ENCODE results near the gene C15orf40. TPM values are rescaled to one million over a fixed set of nuclear protein-coding genes. Genes with fewer than 3 reads are reported as not detected.

The C15orf40 gene
- total RNA-seq, 2 experiments from 2014 or later, result 21.5 to 24.5 TPM

DNA sequence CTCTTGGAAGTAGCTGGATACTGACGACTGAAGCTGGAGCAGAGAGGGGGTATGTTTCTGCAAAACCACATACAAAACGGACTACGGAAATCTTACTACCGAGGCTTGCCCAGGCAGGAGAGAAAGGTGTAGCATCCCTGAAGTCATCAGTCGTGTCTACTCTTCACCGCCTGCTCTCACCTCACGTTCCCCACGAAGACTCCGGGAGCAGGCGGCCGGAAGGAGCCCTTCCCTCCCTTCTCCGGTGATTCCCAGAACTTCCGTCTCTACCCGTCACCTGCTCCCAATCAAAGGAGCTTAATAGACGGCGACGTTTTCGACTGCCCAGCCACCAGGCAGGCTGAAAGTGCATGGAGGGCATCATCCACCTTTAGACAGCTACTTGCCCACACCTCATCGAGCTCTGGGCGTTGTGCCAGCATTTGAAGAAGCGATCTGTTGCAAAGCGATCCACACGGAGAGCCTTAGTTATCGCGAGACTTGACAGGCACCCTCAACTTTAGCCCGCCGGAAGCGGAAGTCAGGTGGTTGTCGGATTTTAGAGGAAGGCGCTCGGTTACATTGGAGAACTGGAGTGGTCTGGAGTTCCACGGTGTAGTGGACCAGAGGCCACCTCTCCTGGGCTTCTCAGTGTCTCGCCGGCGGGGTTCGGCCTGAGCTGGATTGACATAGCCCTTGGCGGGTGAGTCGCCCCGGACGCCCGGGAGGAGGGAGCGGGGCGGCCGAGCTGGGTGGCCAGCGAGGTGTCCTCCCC, 25.6 kb downstream of the C15orf40 start, which contains the start of gene RAMAC:
RAMAC (plus strand) TSS at position 523 of the 754 bp plus-strand sequence. CDS start 2,809 bp downstream, outside the sequence.
- Mint-ChIP-seq H3K27me3 (no peaks in the 10 kb centered on the region), H3K4me3 (peak within 1 kb of the TSS; percentile 98), H3K4me1 (peaks cover 29% of the 10 kb centered on the region), H3K9me3 (no peaks in the 10 kb centered on the region), H3K27ac (peak within 1 kb of the TSS; percentile 96), H3K36me3 (ENCODE audit: low read depth) (peaks cover 24% of the 10 kb centered on the region)
- peak; percentile 95 for DNase-seq
- CTCF ChIA-PET, result interaction anchor here (0.7 to 3.5 kb wide), 7 partner anchors 10 to 446 kb away, joined by 3 to 13 read pairs (median 3); partner anchors contain the start of genes C15orf40 and RPS17
- POLR2A ChIA-PET, result interaction anchor here (0.5 to 1.5 kb wide), 4 partner anchors 10 to 273 kb away, joined by 3 to 4 read pairs (median 4); no protein-coding TSS in a partner anchor

DNA sequence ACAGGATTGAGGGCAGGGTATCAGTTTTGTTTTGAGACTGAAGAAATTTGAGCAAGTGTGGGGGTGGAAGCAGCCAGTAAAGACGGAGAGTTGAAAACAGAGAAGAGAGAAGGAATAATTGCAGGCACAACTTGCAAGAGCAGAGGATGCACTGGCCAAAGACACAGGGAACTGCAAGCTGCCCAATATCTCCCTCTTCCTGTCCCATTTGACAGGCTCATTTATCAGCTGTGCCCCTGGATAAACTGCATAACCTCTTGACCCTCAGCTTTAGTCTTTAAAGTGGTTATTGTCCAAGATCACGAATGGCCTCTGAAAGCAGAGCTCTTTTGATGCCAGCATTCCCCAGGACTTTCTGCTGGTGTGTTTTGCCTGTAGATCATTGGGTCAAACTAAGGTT, 30.5 kb downstream of the C15orf40 start:
- ChIA-PET POLR2A (no interaction called here), CTCF (no interaction called here)
- Mint-ChIP-seq H3K9me3 (no peaks in the 10 kb centered on the region), H3K27ac (no peak overlapping the region), H3K4me1 (peaks cover 16% of the 10 kb centered on the region), H3K36me3 (ENCODE audit: low read depth) (peaks cover 1% of the 10 kb centered on the region), H3K4me3 (no peak overlapping the region), H3K27me3 (no peaks in the 10 kb centered on the region)
- no peak for DNase-seq

DNA sequence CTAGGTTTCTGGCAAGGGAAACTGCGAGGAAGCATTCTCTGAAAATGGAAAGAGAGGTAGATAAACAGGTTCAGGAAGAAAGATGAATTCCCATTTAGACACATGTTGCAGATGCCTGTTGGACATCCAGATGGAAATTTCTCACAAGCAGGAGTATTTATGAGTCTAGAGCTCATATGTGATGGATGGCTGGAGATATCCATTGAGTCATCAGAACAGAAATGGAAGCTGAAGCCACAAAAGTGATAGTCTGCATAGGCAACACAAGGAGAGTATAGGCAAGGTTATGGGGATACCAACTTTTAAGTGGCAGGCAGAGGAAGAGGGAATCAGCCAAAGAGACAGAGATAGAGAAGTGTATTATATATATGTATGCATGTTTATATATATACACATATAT, 31.7 kb downstream of the C15orf40 start:
- POLR2A ChIA-PET, result no interaction called here

DNA sequence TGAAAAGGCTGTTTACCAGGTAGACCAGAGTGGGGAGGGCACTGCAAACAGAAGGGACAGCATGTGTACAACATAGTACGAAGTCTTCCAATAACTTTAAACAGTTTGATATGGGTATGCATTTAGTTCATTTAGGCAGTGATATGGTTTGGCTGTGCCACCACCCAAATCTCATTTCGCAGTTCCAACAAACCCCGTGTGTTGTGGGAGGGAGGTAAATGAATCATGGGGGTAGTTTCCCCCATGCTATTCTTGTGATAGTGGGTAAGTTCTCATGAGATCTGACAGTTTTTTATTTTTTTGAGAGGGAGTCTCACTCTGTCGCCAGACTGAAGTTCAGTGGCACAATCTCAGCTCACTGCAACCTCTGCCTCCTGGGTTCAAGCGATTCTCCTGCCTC, 33.0 kb downstream of the C15orf40 start:
- Mint-ChIP-seq H3K9me3 (no peaks in the 10 kb centered on the region), H3K4me1 (peaks cover 2% of the 10 kb centered on the region), H3K27me3 (no peaks in the 10 kb centered on the region), H3K4me3 (no peak overlapping the region), H3K27ac (no peak overlapping the region), H3K36me3 (ENCODE audit: low read depth) (no peaks in the 10 kb centered on the region)
- DNase-seq, result no peak
- ChIA-PET CTCF (interaction anchor here (0.6 kb wide), 1 partner anchor 22 kb away, joined by 3 read pairs; no protein-coding TSS in a partner anchor), POLR2A (no interaction called here)

More for the DNA sequence above, 31.7 kb downstream of the C15orf40 start:
- H3K9me3 Mint-ChIP-seq, result no peaks in the 10 kb centered on the region
- H3K4me1 Mint-ChIP-seq, result peaks cover 4% of the 10 kb centered on the region
- CTCF ChIA-PET, result no interaction called here
- H3K36me3 Mint-ChIP-seq (ENCODE audit: low read depth), result no peaks in the 10 kb centered on the region
- no peak overlapping the region for H3K27ac Mint-ChIP-seq
- no peaks in the 10 kb centered on the region for H3K27me3 Mint-ChIP-seq
- no peak for DNase-seq
- H3K4me3 Mint-ChIP-seq, result no peak overlapping the region

DNA sequence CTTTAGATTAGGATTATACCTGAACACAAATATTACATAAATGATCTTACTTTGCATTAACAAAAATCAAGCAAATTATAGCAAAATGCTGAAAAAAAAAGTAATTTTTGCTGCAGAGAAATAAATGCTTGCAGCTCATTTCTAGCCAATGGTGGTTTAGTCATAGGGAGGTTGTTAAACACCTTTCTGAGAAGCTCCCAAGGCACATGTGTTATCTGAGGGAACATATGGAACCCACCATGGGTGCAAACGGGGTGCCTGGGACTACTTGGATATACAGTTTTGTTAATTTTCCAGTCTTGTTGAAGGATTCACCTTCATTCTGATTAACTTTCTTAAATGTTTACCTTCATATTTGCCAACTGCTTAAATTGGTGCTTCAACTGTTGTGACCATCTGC, 34.4 kb downstream of the C15orf40 start:
- POLR2A ChIA-PET, result no interaction called here
- Mint-ChIP-seq H3K36me3 (ENCODE audit: low read depth) (no peaks in the 10 kb centered on the region), H3K27ac (no peak overlapping the region), H3K27me3 (no peaks in the 10 kb centered on the region), H3K9me3 (no peaks in the 10 kb centered on the region), H3K4me3 (no peak overlapping the region), H3K4me1 (peaks cover 2% of the 10 kb centered on the region)
- CTCF ChIA-PET, result no interaction called here
- no peak for DNase-seq

DNA sequence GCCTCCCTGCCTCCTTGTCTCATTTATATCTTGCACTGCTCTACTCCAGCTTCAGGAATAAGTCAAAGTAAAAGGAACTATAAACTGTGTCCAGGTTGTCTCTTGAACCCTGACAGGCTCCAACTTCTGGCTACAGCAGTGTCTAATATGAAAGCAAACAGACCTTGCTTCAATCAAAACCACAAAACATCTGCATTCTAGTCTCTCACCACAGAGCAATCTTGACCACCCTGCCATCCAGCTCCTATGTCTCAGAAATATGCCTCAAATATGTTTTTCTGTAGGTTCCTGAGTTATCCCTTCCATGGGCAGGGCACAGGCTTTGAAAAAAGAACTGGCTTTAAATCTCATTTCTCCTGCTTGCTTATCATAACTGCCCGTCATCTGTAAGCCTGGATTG, 38.4 kb downstream of the C15orf40 start:
- H3K36me3 Mint-ChIP-seq (ENCODE audit: low read depth), result no peaks in the 10 kb centered on the region

DNA sequence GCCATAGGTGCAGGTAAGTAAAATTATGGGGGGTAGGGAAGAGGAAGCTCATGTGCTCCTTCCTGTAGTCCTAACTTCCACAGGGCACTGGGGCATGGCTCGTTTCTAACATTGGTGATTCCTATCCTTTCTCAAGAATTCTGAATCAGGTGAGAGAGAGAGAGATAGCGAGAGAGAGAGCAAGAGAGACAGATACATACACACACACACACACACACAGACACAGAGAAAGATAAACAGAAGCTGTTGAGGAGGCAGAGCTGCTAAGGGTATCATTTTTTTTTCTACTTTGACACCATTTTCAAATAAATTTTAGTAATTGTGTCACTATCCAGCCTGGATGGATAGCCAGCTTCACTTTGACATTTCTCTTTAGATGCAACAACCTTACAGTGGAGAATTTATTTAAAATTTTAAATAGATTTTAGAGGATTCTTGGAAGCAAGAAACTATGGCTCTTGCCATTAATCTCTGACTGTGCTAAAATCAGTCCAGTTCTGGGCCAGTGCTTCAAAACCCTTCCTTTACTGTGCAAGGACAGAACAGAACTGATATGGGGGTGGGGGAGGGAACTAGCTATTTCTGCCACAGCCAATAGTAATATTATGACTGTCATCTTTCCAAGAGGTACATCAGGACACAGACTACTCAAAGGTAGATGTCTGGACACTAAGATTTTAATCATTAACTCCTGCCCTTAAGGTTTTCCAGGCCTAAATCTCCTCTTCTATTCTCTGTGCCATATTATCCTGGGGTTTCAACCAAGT, 40.0 kb downstream of the C15orf40 start:
- POLR2A ChIA-PET, result no interaction called here
- H3K36me3 Mint-ChIP-seq (ENCODE audit: low read depth), result peaks cover 2% of the 10 kb centered on the region
- no peaks in the 10 kb centered on the region for H3K9me3 Mint-ChIP-seq
- no peak overlapping the region for H3K27ac Mint-ChIP-seq
- CTCF ChIA-PET, result interaction anchor here (0.7 kb wide), 1 partner anchor 15 kb away, joined by 3 read pairs; no protein-coding TSS in a partner anchor
- DNase-seq, result no peak
- peaks cover 19% of the 10 kb centered on the region for H3K27me3 Mint-ChIP-seq
- peaks cover 16% of the 10 kb centered on the region for H3K4me1 Mint-ChIP-seq
- H3K4me3 Mint-ChIP-seq, result no peak overlapping the region

More for the DNA sequence above, 38.4 kb downstream of the C15orf40 start:
- Mint-ChIP-seq H3K9me3 (no peaks in the 10 kb centered on the region), H3K27me3 (peaks cover 15% of the 10 kb centered on the region), H3K4me1 (peaks cover 5% of the 10 kb centered on the region), H3K27ac (no peak overlapping the region), H3K4me3 (no peak overlapping the region)
- ChIA-PET CTCF (no interaction called here), POLR2A (no interaction called here)
- no peak for DNase-seq

DNA sequence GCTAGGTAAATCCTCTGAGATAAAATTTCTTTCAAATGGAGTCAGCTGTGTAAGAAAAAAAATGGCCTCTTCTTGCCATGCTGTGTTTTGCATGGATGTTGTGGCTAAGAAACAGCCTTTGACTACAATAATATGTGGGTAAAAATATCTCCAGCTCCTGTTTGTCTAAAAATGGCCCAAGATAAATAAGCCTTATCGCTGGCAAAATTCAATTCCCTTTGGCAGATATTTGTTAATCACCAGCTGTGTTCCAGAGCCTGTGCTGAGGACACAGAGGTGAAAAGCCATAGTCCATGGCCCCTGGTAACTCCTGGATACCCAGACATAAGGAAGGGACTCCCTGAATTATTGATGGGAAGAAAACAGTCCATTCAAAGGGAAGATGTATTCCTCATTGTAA, 40.7 kb downstream of the C15orf40 start:
- Mint-ChIP-seq H3K4me3 (no peak overlapping the region), H3K27ac (no peak overlapping the region), H3K9me3 (no peaks in the 10 kb centered on the region), H3K27me3 (peaks cover 19% of the 10 kb centered on the region), H3K4me1 (peaks cover 23% of the 10 kb centered on the region), H3K36me3 (ENCODE audit: low read depth) (peaks cover 2% of the 10 kb centered on the region)
- ChIA-PET CTCF (interaction anchor here (0.7 kb wide), 1 partner anchor 16 kb away, joined by 3 read pairs; no protein-coding TSS in a partner anchor), POLR2A (no interaction called here)
- DNase-seq, result no peak

DNA sequence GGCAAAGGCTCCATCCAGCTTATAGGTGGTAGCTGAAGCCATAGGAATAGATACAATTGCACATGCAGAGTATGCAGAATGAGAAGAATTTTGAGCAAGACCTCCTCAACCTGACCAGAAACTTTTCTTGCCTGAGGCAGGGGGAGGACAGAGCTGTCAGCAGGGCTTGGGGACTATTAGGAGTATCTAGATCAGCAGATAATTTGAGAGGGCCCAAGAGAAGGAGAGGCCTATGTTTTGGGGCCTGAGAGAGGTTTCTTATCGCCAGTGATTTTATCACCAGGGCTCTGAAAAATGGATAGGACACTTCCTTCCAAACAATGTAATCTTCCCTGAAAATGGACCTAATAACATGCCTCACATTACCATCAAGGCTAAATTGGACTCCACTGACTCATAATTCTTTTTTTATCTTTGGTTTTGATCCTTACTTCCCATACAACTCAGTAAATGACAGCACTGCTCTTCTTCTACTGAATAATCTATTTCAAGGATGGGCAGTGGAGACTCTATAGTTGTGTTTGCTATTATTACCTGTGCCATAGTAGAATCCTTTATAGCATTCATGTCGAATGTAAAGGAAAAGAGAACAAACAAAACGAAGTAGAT, 41.3 kb downstream of the C15orf40 start:
- ChIA-PET CTCF (interaction anchor here (1.0 kb wide), 2 partner anchors 23 to 41 kb away, joined by 3 to 4 read pairs; no protein-coding TSS in a partner anchor), POLR2A (no interaction called here)
- H3K27ac Mint-ChIP-seq, result no peak overlapping the region
- DNase-seq, result no peak
- H3K4me3 Mint-ChIP-seq, result no peak overlapping the region
- H3K4me1 Mint-ChIP-seq, result peaks cover 26% of the 10 kb centered on the region
- H3K9me3 Mint-ChIP-seq, result no peaks in the 10 kb centered on the region
- H3K36me3 Mint-ChIP-seq (ENCODE audit: low read depth), result peaks cover 2% of the 10 kb centered on the region
- H3K27me3 Mint-ChIP-seq, result peaks cover 19% of the 10 kb centered on the region

DNA sequence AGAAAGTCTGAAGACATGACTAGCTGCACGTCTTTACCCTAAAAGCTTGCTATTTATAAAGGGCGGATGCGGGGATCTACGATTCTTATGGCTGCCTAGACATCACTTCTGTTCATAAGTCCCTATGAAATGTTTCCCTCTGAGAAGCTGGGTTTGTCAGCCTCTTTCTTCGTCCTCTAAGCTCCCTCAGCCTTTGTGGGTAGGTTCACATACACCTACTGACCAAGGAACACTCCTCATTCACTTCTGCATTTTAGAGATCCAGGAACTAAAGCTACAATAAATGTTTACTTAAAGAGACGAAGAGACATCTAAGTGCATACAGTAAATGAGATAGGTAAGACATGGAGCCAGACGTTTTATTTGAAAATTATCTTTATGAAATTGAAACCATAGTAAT, 42.1 kb downstream of the C15orf40 start:
- ChIA-PET CTCF (interaction anchor here (1.0 kb wide), 2 partner anchors 23 to 41 kb away, joined by 3 to 4 read pairs; no protein-coding TSS in a partner anchor), POLR2A (no interaction called here)
- Mint-ChIP-seq H3K36me3 (ENCODE audit: low read depth) (peaks cover 2% of the 10 kb centered on the region), H3K4me1 (peaks cover 26% of the 10 kb centered on the region), H3K27me3 (peaks cover 19% of the 10 kb centered on the region), H3K9me3 (no peaks in the 10 kb centered on the region), H3K4me3 (no peak overlapping the region), H3K27ac (no peak overlapping the region)
- DNase-seq, result no peak

DNA sequence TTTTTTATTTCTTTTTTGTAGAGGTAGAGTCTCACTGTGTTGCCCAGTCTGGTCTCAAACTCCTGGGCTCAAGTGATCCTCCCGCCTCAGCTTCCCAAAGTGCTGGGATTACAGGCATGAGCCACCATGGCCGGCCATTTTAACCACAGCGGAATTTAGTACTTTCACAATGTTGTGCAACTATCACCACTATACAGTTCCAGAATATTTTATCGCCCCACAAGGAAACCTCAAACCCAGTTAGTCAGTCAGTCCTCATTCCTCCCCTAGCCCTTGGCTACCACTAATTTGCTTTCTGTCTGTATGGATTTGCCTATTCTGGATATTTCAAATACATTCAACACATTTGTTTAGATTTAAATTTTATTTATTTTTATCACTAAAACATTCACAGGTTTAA, 43.4 kb downstream of the C15orf40 start:
- ChIA-PET CTCF (interaction anchor here (0.8 kb wide), 1 partner anchor 14 kb away, joined by 3 read pairs; no protein-coding TSS in a partner anchor), POLR2A (no interaction called here)
- H3K4me1 Mint-ChIP-seq, result peaks cover 24% of the 10 kb centered on the region
- H3K9me3 Mint-ChIP-seq, result no peaks in the 10 kb centered on the region
- peaks cover 22% of the 10 kb centered on the region for H3K27me3 Mint-ChIP-seq
- no peak overlapping the region for H3K27ac Mint-ChIP-seq
- no peak overlapping the region for H3K4me3 Mint-ChIP-seq
- DNase-seq, result no peak
- H3K36me3 Mint-ChIP-seq (ENCODE audit: low read depth), result peaks cover 2% of the 10 kb centered on the region

DNA sequence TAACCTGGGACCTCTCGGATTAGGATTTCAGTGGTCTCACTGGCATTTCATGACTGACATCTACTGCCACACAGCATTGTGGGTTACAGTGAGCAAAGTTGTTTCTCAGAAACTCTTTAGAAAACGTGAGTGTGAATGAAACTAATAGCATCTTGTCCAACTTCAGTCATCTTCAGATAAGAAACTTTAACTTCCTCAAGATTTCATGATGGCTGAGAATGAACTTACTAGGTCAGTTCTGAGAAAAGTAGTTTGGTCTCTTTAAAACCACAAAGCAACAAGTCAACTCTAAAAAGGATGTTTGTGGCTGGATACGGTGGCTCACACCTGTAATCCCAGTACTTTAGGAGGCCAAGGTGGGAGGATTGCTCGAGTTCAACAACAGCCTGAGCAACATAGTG, 44.8 kb downstream of the C15orf40 start:
- Mint-ChIP-seq H3K4me3 (no peak overlapping the region), H3K27ac (peak overlapping the region; percentile 11), H3K9me3 (no peaks in the 10 kb centered on the region), H3K36me3 (ENCODE audit: low read depth) (peaks cover 2% of the 10 kb centered on the region), H3K27me3 (peaks cover 19% of the 10 kb centered on the region), H3K4me1 (peaks cover 24% of the 10 kb centered on the region)
- ChIA-PET CTCF (interaction anchor here (0.9 kb wide), 1 partner anchor 17 kb away, joined by 3 read pairs; no protein-coding TSS in a partner anchor), POLR2A (no interaction called here)
- peak; percentile 37 for DNase-seq

All from activated CD4-positive, alpha-beta T cell treated with anti-CD3 and anti-CD28 coated beads, Interleukin-2, amount 10 ng/mL, durations not matched to agents 7 days and 5 days (primary cell).